HFF-Myc (cell line): ENCODE results near the gene LCN6.
A peak's percentile ranks its signal among the peaks of the same experiment; 100 is the strongest.

ENCODE experiments used
- DNase-seq: peaks from one replicate; pipeline ENCODE4 v3.0.0-alpha.2; 2011; ENCODE audit warnings: low read depth; ENCODE audit errors: extremely low read depth
- H3K4me3 ChIP-seq: replicated peaks from 2 replicates; pipeline ENCODE4 v1.5.1; 2011; ENCODE audit warnings: low read depth, mild to moderate bottlenecking, control low read depth, low read length
- TF ChIP-seq, protein P1 (sequence below): IDR thresholded peaks from 2 replicates; pipeline ENCODE4 v1.5.1; 2012; ENCODE audit warnings: mild to moderate bottlenecking, low read depth, low read length, control low read depth; ENCODE audit errors: missing control alignments

The LCN6 gene

DNA sequence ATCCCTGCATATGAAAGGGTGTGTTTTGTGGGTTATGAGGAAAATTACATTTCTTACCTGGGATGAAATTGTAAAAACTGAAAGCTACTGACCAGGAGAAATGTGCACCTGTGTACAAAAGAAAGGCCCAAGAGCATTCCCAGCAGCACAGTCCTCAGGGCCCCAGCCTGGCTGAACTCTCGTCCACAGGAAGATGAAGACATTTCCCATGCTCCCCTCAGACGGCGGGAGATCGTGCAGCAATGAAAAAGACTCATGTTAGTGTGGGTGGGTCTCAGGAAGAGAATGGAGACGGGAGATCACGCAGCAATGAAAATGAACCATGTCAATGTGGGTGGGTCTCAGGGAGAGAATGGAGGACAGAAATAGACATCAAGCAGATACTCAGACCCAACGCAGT, 28.6 kb upstream of the LCN6 start:
- TF ChIP-seq, protein P1, sequence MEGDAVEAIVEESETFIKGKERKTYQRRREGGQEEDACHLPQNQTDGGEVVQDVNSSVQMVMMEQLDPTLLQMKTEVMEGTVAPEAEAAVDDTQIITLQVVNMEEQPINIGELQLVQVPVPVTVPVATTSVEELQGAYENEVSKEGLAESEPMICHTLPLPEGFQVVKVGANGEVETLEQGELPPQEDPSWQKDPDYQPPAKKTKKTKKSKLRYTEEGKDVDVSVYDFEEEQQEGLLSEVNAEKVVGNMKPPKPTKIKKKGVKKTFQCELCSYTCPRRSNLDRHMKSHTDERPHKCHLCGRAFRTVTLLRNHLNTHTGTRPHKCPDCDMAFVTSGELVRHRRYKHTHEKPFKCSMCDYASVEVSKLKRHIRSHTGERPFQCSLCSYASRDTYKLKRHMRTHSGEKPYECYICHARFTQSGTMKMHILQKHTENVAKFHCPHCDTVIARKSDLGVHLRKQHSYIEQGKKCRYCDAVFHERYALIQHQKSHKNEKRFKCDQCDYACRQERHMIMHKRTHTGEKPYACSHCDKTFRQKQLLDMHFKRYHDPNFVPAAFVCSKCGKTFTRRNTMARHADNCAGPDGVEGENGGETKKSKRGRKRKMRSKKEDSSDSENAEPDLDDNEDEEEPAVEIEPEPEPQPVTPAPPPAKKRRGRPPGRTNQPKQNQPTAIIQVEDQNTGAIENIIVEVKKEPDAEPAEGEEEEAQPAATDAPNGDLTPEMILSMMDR: no peak
- no peak for DNase-seq
- no peak overlapping the region for H3K4me3 ChIP-seq

DNA sequence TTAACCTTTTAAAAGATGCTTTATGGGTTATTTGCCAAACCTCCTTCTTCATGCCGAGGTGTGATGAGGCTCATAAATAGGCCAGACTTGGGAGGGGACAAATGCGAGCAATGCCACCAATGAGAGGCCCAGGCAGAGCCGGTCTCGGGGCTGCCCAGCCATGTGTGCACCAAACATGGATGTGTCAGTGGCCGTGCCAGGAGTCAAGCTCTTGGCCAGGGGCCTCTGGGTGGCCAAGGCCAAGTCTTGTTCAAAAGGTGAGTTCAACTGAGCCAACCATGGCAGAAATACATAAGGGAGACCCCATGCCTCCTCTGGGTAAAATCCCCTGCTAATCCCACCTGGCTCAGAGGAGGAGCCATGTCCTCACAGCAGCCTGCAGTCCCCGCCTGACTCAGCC, 26.9 kb upstream of the LCN6 start:
- DNase-seq: no peak
- TF ChIP-seq, protein P1: no peak
- H3K4me3 ChIP-seq: no peak overlapping the region

DNA sequence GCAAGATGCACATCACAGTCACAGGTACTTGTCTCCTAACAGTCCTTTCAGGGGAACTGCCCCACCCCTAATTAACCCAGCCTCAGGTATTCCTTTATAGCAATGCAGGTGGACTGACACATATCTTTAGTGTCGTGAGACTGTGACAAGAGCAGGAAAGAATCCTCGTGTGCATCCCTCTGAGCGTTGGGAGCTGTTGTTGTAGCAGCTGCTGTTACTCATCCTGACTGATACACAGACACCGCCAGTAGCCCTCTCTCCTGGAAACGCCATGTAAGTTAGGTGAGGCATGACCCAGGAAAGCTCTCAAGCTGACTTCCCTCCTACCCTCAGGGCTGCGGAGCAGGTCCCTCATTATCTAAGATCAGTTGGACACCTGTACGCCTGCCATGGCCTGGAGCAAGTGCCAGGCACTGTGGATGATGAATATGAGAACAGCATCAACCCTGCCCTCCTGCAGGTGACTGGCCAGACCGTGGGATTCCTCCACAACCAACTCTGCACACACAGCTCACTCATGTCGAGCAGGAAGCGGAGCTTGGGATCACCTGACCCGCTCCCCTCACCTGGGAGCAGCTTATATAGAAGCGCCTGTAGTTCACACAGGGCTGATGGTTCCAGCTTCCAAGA, 26.2 kb upstream of the LCN6 start:
- no peak overlapping the region for H3K4me3 ChIP-seq
- DNase-seq: no peak
- TF ChIP-seq, protein P1: no peak

DNA sequence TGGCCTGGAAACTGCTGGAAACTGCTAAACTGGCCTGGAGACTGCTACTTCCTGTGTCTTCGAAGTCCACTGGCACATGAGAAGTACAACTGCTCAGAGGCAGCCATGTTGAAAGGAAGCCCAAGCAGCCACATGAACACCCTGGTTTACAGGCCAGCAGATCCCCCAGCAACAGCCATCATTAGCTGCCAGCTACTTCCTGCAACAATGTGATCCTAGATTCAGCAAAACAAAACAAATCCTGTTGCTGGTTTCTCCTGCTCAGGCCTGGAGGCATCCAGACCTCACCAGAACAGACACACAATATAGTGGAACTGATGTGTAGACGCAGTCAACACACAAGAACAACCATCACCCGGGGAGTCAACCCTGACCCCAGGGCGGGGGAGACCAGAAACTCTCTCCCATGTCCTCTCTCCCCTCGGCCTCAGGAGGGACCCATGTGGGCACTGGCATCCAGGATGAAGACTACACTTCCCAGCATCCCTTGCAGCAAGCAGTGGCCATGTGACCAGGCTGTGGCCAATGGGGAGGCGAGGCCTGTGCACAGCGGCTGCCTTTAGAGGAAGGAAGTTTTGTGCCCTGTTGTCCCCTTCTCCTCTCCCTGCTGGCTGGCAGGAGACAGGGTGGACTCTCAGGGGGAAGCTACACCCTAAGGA, 25.2 kb upstream of the LCN6 start:
- DNase-seq: no peak
- TF ChIP-seq, protein P1: no peak
- no peak overlapping the region for H3K4me3 ChIP-seq

DNA sequence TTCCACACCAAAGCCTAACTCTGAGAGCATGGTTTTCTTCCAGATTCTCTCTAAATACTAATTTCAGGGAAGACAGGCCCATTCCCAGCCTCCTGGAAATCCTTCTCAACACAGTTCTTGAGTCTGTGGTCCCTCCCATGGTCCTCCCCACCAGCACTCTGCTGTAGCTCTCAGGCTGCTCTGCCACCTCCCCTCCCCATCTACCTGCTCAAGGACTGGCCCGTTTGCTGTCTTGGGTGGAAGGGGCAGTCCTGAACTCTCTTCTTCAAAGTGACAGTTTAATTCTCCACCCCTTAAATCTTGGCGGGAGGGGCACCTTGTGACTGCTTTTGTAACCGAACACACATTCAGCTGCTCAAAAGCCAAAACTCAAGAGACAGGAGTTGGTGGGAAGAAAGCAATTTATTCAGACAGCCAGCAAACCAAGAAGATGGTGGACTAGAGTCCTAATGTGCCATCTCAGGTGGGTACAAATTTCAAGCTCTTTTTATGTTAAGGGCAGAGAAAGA, 23.6 kb upstream of the LCN6 start:
- TF ChIP-seq, protein P1: no peak
- no peak overlapping the region for H3K4me3 ChIP-seq
- no peak for DNase-seq

DNA sequence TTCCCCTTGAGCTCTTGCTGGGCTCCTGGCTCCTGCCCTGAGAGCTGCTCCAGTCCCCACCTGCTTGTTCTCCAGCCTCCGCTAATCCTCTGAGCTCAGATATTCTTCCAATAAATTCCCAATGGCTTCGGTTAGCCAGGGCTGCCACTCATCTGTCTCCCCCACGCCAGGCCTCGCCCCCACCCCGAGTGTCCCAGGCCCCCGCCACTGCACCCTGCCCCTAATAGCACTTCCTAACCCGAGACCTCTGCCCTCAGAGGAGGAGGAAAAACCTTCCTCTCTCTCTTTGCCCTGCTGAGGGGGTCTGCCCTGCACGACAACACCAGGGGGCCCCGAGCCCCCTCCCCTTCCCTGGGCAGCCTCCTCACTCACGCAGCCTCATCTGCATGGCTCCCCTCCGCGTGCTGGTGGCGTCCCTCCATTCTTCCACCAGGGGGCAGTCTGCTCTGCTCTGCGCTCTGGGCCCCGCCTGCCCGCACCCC, 21.4 kb upstream of the LCN6 start:
- H3K4me3 ChIP-seq: no peak overlapping the region
- no peak for DNase-seq
- TF ChIP-seq, protein P1: peak; percentile 46
